Fibroblast of lung (primary cell): ENCODE measurements around the gene ORM2.
"Not testable (repeated sequence)": the region's sequence is repeated elsewhere in the genome, so short reads cannot be mapped to it uniquely, and the experiment has no call there.

Experiments
- CTCF ChIP-seq, 2 donors: IDR thresholded peaks in 1 of 2; conservative IDR thresholded peaks in 1 of 2; 1 replicate in 1 of 2; 2 replicates in 1 of 2; pipeline ENCODE4 v1.5.1; 2011 to 2012; ENCODE audit warnings: low read length in 2 of 2, control low read depth in 1 of 2, inconsistent platforms in 1 of 2, low read depth in 1 of 2, mild to moderate bottlenecking in 1 of 2
- EZH2 ChIP-seq: IDR thresholded peaks from 2 replicates; pipeline ENCODE4 v1.5.1; 2012; ENCODE audit warnings: low read length, control low read depth, mild to moderate bottlenecking; ENCODE audit errors: missing control alignments

GRCh38 chr9:114331229-114332195 is 1.8 kb downstream of the ORM2 start:
- TF ChIP-seq CTCF (conservative IDR thresholded peaks at IDR 0.05 in 1 of 2, IDR thresholded peaks at IDR 0.05 in 1 of 2; ENCODE audit: low read depth in 1 of 2, low read length in 2 of 2); EZH2: not testable (repeated sequence)
